GM21528 (cell line): Measurements from ENCODE around the gene AIRE.

Experiments used
- ATAC-seq: cut with Tn5 transposase; IDR thresholded peaks from one replicate; pipeline ENCODE4 v1.9.1; 2021; ENCODE audit warnings: mild to moderate bottlenecking, moderate library complexity; ENCODE audit not compliant: unreplicated experiment, low FRiP score

The AIRE gene

DNA sequence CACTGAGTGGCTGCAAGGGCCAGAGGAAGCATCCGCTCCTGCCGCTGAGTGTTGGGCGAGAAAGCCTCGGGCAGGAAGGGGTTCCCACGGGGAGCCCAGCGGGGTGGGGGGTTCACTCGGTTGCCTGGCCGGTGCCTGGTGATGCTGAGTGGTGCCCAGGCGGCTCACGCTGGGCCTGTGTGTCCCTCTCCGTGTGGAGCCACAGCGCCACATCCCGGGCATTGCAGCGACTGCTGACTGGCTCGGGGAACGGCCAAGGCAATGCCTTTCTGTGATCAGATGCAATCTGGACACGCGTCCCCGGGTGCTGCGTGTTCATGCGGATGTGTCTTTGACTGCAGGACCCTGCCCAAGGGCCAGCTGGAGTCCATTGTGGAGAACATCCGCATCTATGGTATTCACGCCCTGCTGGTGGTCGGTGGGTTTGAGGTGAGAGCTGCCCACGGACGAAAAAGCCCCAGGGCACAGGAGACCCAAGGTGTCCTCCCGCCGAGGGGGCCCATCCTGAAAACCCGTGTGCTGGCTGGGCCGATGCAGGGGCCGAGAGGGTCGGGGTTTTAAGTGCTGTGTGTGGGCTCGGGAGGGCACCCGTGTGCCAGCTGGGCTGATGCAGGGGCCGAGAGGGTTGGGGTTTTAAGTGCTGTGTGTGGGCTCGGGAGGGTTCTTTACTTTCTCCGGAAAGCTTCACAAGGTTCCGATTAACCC is 37.1 kb downstream of the AIRE start:
- no peak for ATAC-seq

GRCh38 chr21:44323591-44323990 is 37.9 kb downstream of the AIRE start:
- ATAC-seq = no peak

DNA sequence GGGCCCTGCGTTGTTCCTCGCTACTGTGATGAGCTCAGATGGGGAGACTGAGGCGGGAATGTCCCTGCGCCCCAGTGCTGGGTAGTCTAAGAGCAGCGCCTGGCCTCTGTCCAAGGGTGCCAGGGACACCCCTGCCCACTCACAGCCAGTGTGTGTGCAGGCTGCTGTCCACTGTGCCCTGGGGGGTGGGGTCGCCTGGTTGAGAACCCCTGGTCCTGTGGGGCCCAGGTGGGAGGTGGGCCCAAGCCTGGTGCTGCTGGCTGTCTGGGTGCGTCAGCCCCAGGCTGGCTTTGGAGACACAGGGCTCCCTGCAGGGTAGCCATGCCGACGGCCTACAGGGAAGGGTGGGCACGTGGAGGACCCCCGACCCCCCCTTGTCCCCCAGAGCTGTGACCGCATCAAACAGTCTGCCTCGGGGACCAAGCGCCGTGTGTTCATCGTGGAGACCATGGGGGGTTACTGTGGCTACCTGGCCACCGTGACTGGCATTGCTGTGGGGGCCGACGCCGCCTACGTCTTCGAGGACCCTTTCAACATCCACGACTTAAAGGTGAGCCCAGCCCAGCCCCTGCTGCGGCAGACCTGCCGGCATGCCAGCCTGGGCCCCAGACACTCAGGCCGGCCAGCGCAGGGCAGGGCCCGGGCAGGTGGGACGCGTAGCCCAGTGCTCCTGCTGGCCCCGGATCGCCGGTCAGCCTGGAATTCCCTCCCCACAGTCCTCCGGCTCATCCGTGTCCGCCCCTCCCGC is 38.6 kb downstream of the AIRE start:
- no peak for ATAC-seq

- no peak for ATAC-seq
Measured at GRCh38 chr21:44324854-44325107, 39.1 kb downstream of the AIRE start.

DNA sequence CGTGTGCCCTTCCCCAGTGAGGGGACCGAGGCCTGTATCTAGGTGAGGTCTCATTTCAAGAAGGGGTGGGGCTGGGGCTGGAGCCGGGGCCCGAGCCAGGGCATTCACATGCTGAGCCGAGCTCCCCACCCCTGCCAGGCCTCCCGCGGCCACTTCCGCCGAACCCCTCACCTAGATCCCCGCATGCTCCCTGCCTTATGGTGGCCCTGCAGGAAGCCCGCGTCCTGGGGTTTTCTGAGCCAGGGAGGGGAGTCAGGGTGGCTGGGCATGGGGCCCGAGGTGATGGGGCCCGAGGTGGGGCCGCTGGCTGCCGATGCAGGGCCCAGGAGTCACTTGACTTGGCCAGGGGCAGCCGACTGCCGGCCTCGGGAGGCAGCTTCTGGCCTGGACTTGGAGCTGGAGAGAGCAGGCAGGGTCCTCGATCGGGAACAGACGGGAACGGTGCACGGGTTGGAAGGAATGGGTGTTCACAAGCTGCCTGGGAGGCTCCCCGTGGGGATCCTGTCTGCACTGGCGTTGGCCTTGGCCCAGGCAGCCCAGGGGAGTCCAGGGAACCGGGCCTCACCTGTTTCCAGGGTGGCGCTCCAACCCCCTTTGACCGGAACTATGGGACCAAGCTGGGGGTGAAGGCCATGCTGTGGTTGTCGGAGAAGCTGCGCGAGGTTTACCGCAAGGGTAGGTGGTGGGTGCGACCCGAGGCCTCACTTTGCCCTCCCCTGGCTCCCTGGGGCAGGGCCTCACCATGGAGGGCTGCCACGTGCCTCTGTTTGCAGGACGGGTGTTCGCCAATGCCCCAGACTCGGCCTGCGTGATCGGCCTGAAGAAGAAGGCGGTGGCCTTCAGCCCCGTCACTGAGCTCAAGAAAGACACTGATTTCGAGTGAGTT is 40.0 kb downstream of the AIRE start:
- no peak for ATAC-seq

- no peak for ATAC-seq
Measured at GRCh38 chr21:44326272-44326647, 40.6 kb downstream of the AIRE start.

DNA sequence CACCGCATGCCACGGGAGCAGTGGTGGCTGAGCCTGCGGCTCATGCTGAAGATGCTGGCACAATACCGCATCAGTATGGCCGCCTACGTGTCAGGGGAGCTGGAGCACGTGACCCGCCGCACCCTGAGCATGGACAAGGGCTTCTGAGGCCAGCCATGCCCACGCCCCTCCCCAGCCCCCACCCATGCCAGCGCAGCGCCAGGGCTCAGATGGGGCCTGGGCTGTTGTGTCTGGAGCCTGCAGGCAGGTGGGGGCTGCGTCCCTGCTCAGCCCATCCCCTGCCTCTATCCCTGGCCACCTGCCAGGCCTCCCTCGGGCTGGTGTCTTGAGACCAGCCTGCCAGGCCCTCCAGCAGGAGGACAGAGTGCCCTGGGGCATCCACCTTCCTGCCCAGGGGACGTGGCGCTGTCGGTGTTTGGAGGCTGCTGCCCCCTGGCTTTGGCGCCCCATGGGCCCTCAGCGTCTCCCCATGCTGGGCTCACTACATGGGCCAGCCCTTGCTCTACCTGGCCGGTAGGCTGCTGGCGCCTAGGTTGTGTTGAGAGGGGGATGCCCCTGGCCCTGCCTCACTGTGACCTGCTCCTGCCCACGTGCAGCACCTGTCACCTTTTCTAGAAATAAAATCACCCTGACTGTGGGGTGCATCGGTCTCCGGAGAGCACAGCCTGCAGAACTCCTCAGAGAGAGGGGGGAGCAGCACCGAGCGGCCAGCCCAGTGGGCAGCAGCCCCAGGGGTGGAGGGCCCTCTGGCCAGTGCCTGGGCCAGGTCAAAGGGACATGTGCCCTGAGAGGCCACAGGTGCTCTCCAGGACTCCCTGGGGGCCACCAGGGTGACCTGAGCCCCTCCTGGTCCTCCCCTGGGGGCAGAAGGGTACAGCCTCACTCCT is 41.3 kb downstream of the AIRE start:
- ATAC-seq = no peak

DNA sequence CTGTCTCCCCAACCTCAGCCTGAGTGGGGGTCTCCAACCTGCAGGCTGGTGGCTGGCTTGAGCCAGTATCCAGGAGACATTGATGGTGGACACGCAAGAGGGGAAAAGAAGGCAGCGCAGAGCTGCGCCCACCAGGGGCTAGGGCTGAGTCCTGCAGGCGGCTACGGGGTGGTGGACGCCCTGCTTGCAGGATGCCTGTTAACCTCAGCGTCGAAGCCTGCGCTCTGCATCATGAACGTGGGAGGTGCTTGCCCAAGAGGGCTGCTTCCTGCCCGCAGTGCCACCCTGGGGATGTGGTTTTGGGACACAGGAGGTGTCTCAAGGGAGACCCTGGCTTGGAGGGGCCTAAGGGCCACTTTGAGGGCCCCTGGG is 41.9 kb downstream of the AIRE start:
- no peak for ATAC-seq

DNA sequence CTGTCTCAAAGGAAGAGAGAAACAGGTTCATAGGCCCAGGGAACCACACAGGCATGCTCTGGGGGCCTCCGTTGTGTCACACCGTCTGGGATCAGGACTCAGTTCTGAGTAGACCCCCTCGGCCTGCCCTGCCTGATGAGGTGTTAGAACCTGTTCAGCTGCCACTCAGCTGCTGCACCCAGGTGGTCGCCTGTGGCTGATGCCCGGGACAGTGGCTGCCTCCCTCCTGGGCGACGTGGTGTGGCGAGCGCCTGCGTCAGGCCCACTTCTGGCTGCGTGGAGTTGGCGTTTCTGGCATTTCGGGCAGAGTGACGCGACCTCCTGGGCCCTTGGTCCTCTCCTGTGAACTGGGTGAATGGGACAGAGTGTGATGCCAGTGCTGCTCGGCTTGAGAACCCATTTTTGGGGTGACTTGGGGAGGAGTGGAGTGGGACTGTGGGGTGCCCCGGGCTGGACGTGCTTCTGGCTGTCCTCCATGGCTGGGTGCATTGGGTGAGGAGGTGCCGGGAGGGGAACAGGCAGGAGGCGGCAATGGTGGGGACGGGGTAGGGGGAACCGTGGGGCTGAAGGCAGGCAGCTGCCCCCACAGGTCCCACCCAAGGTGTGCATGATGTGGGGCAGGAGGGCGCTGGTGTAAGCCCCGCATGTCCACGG is 42.7 kb downstream of the AIRE start:
- ATAC-seq = no peak

DNA sequence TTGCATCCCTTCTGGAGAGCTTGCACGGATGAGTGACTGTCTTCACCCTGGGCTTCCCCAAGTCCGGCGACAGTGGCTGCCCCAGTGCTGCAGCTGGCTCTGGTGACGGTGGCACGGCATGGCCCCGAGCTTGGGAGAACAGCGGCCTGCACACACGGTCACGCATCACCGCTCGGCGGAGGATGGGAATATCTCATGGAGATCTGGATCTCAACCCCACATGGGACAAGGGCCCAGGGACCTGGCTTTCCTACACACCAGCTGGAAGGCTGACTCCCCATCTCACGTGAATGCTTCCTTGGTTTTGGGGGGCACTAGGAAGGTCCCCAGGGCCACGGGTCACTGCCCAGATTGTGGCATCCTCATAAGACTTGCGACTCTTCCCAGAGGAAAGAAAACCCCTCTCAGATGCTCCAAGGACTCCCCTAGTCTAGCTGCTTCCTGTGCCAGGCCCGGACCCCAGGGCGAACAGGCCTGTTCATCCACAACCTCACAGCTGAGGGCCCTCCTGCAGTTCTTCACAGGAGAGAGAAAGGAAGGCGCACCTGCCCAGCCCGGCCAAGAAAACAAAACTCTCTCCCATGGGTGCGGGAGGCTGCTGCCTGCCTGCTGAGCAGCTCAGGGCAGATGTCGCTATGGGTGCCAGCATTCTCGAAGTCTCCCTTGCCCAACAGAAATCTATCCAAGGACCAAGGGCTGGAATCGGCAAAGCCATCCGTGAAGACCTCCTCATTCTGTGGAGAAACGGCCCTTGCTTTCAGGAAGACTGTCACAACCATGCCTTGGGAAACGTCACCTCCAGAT is 43.6 kb downstream of the AIRE start:
- no peak for ATAC-seq

DNA sequence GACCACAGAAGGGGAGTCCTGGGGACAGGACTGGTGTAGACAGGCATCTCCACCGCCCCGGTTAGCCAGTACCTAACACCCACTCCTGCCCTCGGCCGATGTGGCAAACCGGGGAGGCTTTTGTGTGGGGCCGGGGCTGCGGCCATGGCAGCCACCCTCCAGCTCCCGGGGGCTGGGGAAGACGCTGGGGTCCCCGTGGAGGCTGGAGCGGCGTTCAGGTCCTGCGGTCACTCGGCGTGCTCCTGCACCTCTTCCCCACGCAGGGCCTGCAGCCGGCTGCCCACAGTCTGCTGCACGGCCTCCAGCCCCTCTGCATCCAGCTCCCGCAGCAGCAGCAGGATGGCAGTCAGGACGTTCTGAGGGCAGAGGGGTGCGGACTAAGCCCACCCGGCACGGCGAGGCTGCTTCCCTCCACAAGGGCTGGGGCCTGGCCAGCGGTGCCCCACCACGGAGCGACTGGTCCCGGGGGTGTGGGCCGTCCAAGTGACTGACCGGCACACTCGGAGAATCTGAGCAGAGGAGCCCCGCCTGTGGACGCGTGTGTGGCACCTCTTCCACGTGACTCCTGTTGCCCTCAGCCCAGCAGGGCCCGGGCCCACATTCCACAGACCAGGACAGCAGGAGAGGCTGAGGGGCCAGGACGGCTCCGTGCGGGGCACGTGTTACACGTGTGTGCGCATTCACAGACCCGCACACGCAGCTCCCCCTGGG is 44.5 kb downstream of the AIRE start:
- ATAC-seq = no peak

- no peak for ATAC-seq
Measured at GRCh38 chr21:44330698-44331097, 45.0 kb downstream of the AIRE start.

DNA sequence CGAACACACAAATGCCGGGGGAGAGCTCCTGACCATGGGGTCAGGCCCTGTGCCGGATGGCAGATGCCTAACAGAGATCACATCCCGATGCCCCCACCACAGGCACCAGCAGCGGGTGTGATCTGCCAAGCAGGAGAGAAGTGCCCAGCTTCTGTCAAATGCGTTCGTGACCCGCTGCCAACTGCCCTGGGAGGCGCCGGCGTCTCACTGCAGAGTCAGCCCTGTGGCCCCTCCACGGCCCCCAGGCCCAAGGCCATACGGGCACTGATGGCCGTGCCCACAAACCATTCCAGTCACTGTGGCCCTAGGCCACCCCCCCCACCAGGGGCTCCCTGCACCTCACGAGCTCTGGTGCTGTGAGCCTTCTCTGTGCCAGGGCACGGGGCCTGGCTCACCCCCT is 45.5 kb downstream of the AIRE start:
- ATAC-seq = no peak

- ATAC-seq = no peak
Measured at GRCh38 chr21:44331650-44332307, 46.1 kb downstream of the AIRE start.

DNA sequence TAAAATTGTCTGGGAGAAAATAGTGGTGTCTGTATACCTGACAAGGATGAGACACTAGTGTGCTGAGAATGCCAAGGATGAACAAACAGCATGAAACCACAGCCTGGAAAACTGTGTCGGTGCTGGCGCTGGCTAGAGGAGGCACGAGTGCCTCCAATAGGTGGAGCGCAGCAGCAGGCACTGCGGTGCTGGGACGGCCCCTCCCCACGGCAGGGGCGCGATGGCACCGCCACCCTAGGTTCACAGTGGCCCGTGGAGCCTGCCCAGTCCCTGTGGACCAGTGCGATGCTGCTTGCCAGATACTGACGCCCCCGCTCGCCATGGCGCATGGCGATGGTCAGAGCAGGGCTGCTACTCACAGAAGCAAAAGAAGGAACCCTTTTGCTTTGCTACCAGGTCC is 46.7 kb downstream of the AIRE start:
- ATAC-seq = no peak

- no peak for ATAC-seq
Measured at GRCh38 chr21:44332965-44333364, 47.3 kb downstream of the AIRE start.

DNA sequence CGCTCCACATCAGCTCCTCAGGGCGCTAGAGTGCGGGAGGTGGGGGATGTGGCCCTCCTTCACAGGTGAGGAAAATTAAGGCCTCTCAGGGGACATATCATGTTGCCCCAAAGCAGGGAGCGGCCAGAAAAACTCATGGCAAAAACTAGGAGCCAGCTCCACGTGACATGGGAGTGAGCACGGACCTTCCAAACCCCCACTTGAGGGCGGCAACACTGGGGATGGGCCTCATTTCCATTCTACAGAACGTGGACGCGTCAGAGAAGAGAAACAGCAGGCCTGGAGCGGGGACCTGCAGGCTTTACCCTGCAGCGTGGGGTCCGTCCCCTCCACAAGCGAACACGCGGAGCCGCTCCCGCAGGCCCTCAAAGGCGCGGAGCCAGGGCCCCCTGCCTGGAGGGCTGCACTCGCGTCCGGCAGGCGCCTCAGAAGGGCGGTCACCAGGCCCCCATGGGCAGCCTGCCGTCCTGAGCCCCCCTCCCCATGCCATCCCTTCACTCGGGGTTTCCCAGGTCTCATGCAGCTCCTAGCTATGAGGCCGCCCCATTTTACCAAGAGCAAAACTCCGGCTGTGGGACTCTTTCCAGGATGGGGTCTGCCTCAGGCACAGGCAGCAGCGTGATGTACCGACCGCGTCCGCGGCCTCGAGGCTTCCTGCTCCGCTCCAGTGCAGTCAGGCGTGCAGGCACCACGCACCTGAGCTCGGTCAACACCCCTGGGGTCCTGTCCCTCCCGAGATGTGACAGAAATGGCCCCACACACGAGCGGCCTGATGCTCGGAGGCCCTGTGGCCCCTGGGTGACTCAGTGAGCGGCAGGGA is 48.0 kb downstream of the AIRE start:
- ATAC-seq = no peak
